Keratinocyte (primary cell): ENCODE results near the gene RAB39A.

Experiments used
- CTCF ChIP-seq, 3 experiments: IDR thresholded peaks in 1 of 3; conservative IDR thresholded peaks in 1 of 3; optimal IDR thresholded peaks in 1 of 3; 2 replicates in 2 of 3; 3 replicates in 1 of 3; pipeline versions ENCODE3 to v1.5.1; 2011; ENCODE audit warnings: low read length in 3 of 3, mild to moderate bottlenecking in 3 of 3, moderate library complexity in 2 of 3, control low read depth in 1 of 3, inconsistent platforms in 1 of 3; ENCODE audit not compliant: insufficient read depth in 2 of 3; ENCODE audit errors: extremely low read depth in 1 of 3
- EZH2 ChIP-seq: IDR thresholded peaks from one replicate; pipeline ENCODE4 v1.6.1; 2012; ENCODE audit warnings: inconsistent platforms, mild to moderate bottlenecking, low read length, moderate library complexity

GRCh38 chr11:107882095-107882820, 46.0 kb upstream of the RAB39A start:
- TF ChIP-seq CTCF (optimal IDR thresholded peaks at IDR 0.05 in 1 of 3, IDR thresholded peaks at IDR 0.05 in 1 of 3, conservative IDR thresholded peaks at IDR 0.05 in 1 of 3; ENCODE audit: extremely low read depth in 1 of 3, insufficient read depth in 2 of 3, low read length in 3 of 3) (no peak), EZH2 (no peak)
